KMS-11 (cell line): Measurements from ENCODE around the gene P4HA2.

Source experiments
- H2AFZ ChIP-seq: fragments of 200-600 bp; sonication (generic); 2 replicates; pipeline ENCODE4 v1.6.1; 2016; ENCODE audit warnings: antibody characterized with exemption, mixed run types, low read depth
- H3K27ac ChIP-seq: fragments of 200-600 bp; sonication (generic); 2 replicates; pipeline ENCODE4 v1.6.1; 2016; ENCODE audit warnings: mild to moderate bottlenecking, mixed run types
- H3K27me3 ChIP-seq: fragments of 200-600 bp; sonication (generic); 2 replicates; pipeline ENCODE4 v1.6.1; 2017; ENCODE audit warnings: mild to moderate bottlenecking, low read depth, mixed run types, moderate library complexity; ENCODE audit not compliant: insufficient read depth
- H3K36me3 ChIP-seq: fragments of 200-600 bp; sonication (generic); 2 replicates; pipeline ENCODE4 v1.6.1; 2017; ENCODE audit warnings: mild to moderate bottlenecking, mixed run types; ENCODE audit not compliant: insufficient read depth
- H3K4me1 ChIP-seq: fragments of 200-600 bp; sonication (generic); 2 replicates; pipeline ENCODE4 v1.6.1; 2016; ENCODE audit warnings: mild to moderate bottlenecking, low read depth, mixed run types; ENCODE audit not compliant: poor library complexity, severe bottlenecking
- H3K4me2 ChIP-seq: fragments of 200-600 bp; sonication (generic); 2 replicates; pipeline ENCODE4 v1.7.0; 2016; ENCODE audit warnings: mild to moderate bottlenecking, mixed run types
- H3K4me3 ChIP-seq: fragments of 200-600 bp; sonication (generic); IDR thresholded peaks from 2 replicates; pipeline ENCODE4 v1.6.1; 2017; ENCODE audit warnings: low read depth, low read length, mixed read lengths; ENCODE audit not compliant: insufficient read depth
- H3K79me2 ChIP-seq: fragments of 200-600 bp; sonication (generic); 2 replicates; pipeline ENCODE4 v1.6.1; 2016; ENCODE audit warnings: low read depth, mixed run types; ENCODE audit not compliant: insufficient read depth
- H3K9ac ChIP-seq: fragments of 200-600 bp; sonication (generic); 2 replicates; pipeline ENCODE4 v1.6.1; 2016; ENCODE audit warnings: mild to moderate bottlenecking, mixed run types
- H4K20me1 ChIP-seq: fragments of 200-600 bp; sonication (generic); 2 replicates; pipeline ENCODE4 v1.6.1; 2016; ENCODE audit warnings: mild to moderate bottlenecking, mixed run types; ENCODE audit not compliant: insufficient read depth
- CTCF ChIP-seq: fragments of 200-600 bp; sonication (generic); conservative IDR thresholded peaks from 2 replicates; pipeline ENCODE4 v1.6.1; 2017; ENCODE audit warnings: low read depth, mild to moderate bottlenecking, antibody characterized with exemption, low read length, moderate library complexity, mixed read lengths

The P4HA2 gene

GRCh38 chr5:132267166-132267739 is 39.6 kb upstream of the P4HA2 start:
- no peaks in the 10 kb centered on the region for H3K79me2 ChIP-seq
- H3K27me3 ChIP-seq: no peaks in the 10 kb centered on the region
- no peaks in the 10 kb centered on the region for H4K20me1 ChIP-seq
- no peak for TF ChIP-seq CTCF
- no peak overlapping the region for H3K4me2 ChIP-seq
- H3K27ac ChIP-seq: no peak overlapping the region
- H3K9ac ChIP-seq: no peak overlapping the region
- no peaks in the 10 kb centered on the region for H3K4me1 ChIP-seq
- H3K36me3 ChIP-seq: no peaks in the 10 kb centered on the region
- no peak overlapping the region for H2AFZ ChIP-seq
- H3K4me3 ChIP-seq: no peak overlapping the region

DNA sequence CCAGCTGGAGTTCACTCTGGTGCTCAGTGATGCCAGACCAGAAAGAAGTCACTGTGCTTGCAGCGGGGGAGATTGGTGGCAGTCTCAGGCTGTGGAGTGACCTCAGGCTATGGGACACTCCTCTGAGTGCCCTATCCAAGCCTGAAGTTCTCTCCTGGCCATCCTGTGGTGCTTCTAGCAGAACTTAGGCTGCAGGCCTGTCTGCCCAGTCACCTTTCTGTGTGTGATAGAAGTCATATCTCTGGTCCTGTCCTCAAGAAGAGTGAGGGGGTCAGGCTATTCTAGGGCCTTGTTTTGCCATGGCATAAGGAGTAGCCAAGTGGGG is 39.1 kb upstream of the P4HA2 start:
- no peak for TF ChIP-seq CTCF
- Histone ChIP-seq H3K27me3 (no peaks in the 10 kb centered on the region), H3K4me1 (no peaks in the 10 kb centered on the region), H3K79me2 (no peaks in the 10 kb centered on the region), H3K9ac (no peak overlapping the region), H3K4me3 (no peak overlapping the region), H3K27ac (no peak overlapping the region), H3K36me3 (no peaks in the 10 kb centered on the region), H2AFZ (no peak overlapping the region), H3K4me2 (no peak overlapping the region), H4K20me1 (no peaks in the 10 kb centered on the region)

GRCh38 chr5:132266031-132266835 is 38.6 kb upstream of the P4HA2 start:
- Histone ChIP-seq H3K79me2 (no peaks in the 10 kb centered on the region), H3K27me3 (no peaks in the 10 kb centered on the region), H3K4me2 (no peak overlapping the region), H3K4me1 (no peaks in the 10 kb centered on the region), H3K9ac (no peak overlapping the region), H3K27ac (no peak overlapping the region), H3K36me3 (no peaks in the 10 kb centered on the region), H4K20me1 (no peaks in the 10 kb centered on the region), H3K4me3 (no peak overlapping the region), H2AFZ (no peak overlapping the region)
- TF ChIP-seq CTCF: no peak

GRCh38 chr5:132265336-132266030 is 37.8 kb upstream of the P4HA2 start:
- Histone ChIP-seq H3K27me3 (no peaks in the 10 kb centered on the region), H3K27ac (no peak overlapping the region), H3K36me3 (no peaks in the 10 kb centered on the region), H3K4me3 (no peak overlapping the region), H3K9ac (no peak overlapping the region), H4K20me1 (no peaks in the 10 kb centered on the region), H3K4me1 (no peaks in the 10 kb centered on the region), H2AFZ (no peak overlapping the region), H3K4me2 (no peak overlapping the region), H3K79me2 (no peaks in the 10 kb centered on the region)
- TF ChIP-seq CTCF: no peak
